AG09319 (cell line): ENCODE data around the gene TCERG1L.
"Not testable (repeated sequence)": the region's sequence is repeated elsewhere in the genome, so short reads cannot be mapped to it uniquely, and the experiment has no call there.

ENCODE experiments used
- DNase-seq: peaks from one replicate; pipeline ENCODE4 v3.0.0-alpha.2; 2010; ENCODE audit warnings: low read depth; ENCODE audit errors: extremely low read depth
- TF ChIP-seq, protein P1 (sequence below): IDR thresholded peaks from 2 replicates; pipeline ENCODE4 v1.5.1; 2011; ENCODE audit warnings: low read depth, mild to moderate bottlenecking, inconsistent platforms, low read length, moderate library complexity

The TCERG1L gene

DNA sequence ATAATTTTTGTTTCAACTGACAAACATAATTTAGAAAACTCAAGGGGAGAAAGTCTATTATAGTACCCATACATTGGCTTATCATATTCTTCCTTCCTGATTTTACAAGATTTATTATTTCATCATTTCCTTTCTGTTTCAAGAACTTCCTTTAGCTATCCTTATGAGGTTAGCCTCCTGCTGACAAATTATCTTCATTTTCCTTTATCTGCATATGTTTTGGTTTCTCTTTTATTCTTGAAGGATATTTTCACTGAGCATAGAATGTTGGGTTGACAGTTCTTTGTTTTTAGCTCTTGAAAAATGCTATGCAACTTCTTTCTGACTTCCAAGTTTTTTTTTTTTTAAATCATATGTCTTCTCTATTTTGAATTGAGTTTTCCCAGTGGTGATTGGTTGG lies 21.3 kb upstream of the TCERG1L start:
- DNase-seq, result no peak
- TF ChIP-seq, protein P1, sequence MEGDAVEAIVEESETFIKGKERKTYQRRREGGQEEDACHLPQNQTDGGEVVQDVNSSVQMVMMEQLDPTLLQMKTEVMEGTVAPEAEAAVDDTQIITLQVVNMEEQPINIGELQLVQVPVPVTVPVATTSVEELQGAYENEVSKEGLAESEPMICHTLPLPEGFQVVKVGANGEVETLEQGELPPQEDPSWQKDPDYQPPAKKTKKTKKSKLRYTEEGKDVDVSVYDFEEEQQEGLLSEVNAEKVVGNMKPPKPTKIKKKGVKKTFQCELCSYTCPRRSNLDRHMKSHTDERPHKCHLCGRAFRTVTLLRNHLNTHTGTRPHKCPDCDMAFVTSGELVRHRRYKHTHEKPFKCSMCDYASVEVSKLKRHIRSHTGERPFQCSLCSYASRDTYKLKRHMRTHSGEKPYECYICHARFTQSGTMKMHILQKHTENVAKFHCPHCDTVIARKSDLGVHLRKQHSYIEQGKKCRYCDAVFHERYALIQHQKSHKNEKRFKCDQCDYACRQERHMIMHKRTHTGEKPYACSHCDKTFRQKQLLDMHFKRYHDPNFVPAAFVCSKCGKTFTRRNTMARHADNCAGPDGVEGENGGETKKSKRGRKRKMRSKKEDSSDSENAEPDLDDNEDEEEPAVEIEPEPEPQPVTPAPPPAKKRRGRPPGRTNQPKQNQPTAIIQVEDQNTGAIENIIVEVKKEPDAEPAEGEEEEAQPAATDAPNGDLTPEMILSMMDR, result no peak

GRCh38 chr10:131323880-131324279 lies 12.4 kb upstream of the TCERG1L start:
- TF ChIP-seq, protein P1, result no peak
- no peak for DNase-seq

DNA sequence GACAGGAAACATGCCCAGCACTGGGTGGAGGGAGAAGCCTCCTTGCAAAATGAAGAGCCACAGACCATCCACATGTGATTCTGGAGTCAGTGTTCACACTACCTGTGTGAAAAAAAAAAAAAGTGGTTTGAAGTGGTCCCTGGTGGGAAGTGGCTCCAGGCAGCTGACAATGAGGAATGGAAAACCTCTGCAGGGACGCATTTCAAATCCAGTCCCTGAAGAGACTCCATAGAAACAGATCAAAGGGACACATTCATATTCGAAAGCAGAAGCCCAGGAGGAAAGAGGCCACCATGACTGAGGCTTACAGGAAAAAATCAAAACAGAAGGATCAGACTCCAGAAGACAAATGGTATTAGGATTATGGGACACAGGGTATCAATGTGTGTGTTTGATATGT lies 11.5 kb upstream of the TCERG1L start:
- DNase-seq, result no peak
- TF ChIP-seq, protein P1, result no peak

DNA sequence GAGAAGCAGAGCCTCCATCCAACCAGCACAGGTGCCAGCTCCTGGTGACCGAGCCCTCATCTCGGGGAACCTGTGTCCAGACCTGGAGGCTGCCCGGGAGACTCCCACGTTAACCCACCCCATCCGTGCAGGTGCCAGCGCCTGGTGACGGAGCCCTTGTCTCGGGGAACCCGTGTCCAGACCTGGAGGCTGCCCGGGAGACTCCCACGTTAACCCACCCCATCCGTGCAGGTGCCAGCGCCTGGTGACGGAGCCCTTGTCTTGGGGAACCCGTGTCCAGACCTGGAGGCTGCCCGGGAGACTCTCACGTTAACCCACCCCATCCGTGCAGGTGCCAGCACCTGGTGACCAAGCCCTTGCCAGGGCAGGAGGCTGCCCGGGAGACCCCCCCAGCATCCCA lies 11.1 kb upstream of the TCERG1L start:
- not testable (repeated sequence) for DNase-seq

- DNase-seq, result no peak
- TF ChIP-seq, protein P1, result no peak
These were observed 9.5 kb upstream of the TCERG1L start for GRCh38 chr10:131320860-131321604.

DNA sequence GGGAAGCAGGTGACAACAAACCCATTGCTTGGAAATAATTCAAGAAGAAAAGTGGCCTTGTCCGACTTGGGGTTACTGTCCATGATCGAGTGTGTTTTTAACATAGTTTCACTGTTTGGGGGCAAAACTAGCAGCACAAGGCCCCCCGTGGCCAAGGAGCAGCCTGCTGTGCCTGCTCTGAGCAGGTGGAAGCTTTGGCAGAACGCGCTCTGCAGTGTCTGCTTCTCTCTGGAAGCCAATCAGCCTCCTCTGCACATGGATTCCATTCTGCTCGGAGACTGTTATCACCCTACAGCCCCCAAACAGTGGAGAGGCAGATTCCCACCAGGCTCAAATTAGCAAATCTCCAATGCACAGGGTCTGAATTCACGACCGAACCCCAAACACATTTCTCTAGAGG lies 7.3 kb upstream of the TCERG1L start:
- no peak for DNase-seq
- TF ChIP-seq, protein P1, result no peak

DNA sequence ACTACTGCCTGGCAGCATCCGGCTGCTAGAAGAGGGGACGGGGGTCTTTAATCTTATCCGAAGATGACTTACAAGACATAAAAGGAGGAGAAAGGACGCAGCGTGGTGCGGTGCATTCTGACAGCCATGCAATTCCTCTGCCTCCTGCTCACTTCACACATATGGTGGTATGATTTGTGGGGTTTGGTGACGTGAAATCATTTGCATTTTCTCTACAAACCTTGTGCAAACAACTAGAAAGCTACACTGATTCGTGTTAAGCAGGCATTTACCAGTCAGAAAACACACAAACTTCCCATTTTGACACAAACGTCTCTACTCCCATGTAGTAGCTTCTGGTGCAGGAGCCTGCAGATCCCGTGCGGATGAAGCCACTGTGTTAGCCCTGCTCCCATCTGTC lies 6.8 kb upstream of the TCERG1L start:
- TF ChIP-seq, protein P1, result no peak
- DNase-seq, result no peak
